Coronary artery (tissue), 2 donors: Measurements from ENCODE around the gene SLC38A11.

Source experiments
- DNase-seq: peaks from one replicate; pipeline ENCODE4 v3.0.0-alpha.2; 2017; ENCODE audit warnings: low spot score
- H3K27ac ChIP-seq, 2 donors: fragments of 200-600 bp; sonication (generic); one replicate each; pipeline ENCODE4 v1.5.1; 2016 to 2019
- H3K4me3 ChIP-seq: fragments of 200-600 bp; sonication (generic); 2 replicates; pipeline ENCODE4 v1.5.1; 2016; ENCODE audit warnings: mild to moderate bottlenecking, moderate library complexity
- CTCF ChIP-seq: fragments of 200-600 bp; sonication (generic); IDR thresholded peaks from one replicate; pipeline ENCODE4 v1.5.1; 2019; ENCODE audit warnings: antibody characterized with exemption

The SLC38A11 gene

GRCh38 chr2:164953279-164953678 is 2.0 kb downstream of the SLC38A11 start:
- no peak for DNase-seq
- TF ChIP-seq CTCF: no peak
- H3K27ac ChIP-seq: no peak overlapping the region
- H3K4me3 ChIP-seq: no peak overlapping the region

GRCh38 chr2:164952057-164952702 is 3.1 kb downstream of the SLC38A11 start:
- H3K4me3 ChIP-seq: no peak overlapping the region
- no peak for TF ChIP-seq CTCF

GRCh38 chr2:164948540-164948939 is 6.8 kb downstream of the SLC38A11 start:
- H3K27ac ChIP-seq: no peak overlapping the region
- H3K4me3 ChIP-seq: no peak overlapping the region
- no peak for DNase-seq
- no peak for TF ChIP-seq CTCF

More at GRCh38 chr2:164952057-164952702, 3.1 kb downstream of the SLC38A11 start:
- DNase-seq: no peak
- no peak overlapping the region for H3K27ac ChIP-seq

- DNase-seq: no peak
- TF ChIP-seq CTCF: no peak
- no peak overlapping the region for H3K27ac ChIP-seq
These were observed 8.0 kb downstream of the SLC38A11 start for GRCh38 chr2:164947281-164947680.

GRCh38 chr2:164943289-164943688 is 12.0 kb downstream of the SLC38A11 start:
- no peak for DNase-seq
- H3K27ac ChIP-seq: no peak overlapping the region
- no peak overlapping the region for H3K4me3 ChIP-seq
- TF ChIP-seq CTCF: no peak

More at GRCh38 chr2:164947281-164947680, 8.0 kb downstream of the SLC38A11 start:
- no peak overlapping the region for H3K4me3 ChIP-seq

- H3K27ac ChIP-seq: no peak overlapping the region
- no peak for TF ChIP-seq CTCF
- H3K4me3 ChIP-seq: no peak overlapping the region
- DNase-seq: no peak
These were observed 17.4 kb downstream of the SLC38A11 start for GRCh38 chr2:164937864-164938401.
